Measurements from ENCODE around the gene PTPN13. TPM values are rescaled to one million over a fixed set of nuclear protein-coding genes. Genes with fewer than 3 reads are reported as not detected.
"Not testable (repeated sequence)": the region's sequence is repeated elsewhere in the genome, so short reads cannot be mapped to it uniquely, and the experiment has no call there.

PTPN13 gene
- total RNA-seq, 1 donor from 2014 or later: 41.3 TPM

DNA sequence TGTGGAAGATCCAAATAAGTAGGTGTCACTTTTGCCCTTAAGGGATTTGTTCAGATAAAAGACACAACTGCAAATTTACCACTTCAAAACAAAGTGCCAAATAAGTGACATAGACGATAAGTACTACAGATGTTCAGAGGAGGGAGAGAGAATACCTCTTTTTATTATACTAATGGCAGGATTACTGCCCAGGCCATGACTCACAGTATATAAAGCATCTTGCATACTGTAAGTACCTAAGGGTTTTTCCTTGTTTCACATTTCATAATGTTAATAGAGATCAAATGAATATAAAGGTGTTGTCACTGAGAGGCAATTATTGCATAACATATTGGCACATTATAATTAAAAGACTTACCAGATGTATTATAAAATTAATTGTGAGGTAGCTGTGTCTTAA, 46.4 kb downstream of the PTPN13 start:
- Histone ChIP-seq H3K4me3 (ENCODE audit: low read depth, low read length) (no peak overlapping the region), H3K36me3 (ENCODE audit: control insufficient read depth, insufficient read depth, low read length) (peaks cover 1% of the 10 kb centered on the region), H3K27me3 (ENCODE audit: control insufficient read depth, insufficient read depth, low read length) (no peaks in the 10 kb centered on the region)
- peak; percentile 76 for DNase-seq (ENCODE audit: low read depth)
- TF ChIP-seq, protein P1, sequence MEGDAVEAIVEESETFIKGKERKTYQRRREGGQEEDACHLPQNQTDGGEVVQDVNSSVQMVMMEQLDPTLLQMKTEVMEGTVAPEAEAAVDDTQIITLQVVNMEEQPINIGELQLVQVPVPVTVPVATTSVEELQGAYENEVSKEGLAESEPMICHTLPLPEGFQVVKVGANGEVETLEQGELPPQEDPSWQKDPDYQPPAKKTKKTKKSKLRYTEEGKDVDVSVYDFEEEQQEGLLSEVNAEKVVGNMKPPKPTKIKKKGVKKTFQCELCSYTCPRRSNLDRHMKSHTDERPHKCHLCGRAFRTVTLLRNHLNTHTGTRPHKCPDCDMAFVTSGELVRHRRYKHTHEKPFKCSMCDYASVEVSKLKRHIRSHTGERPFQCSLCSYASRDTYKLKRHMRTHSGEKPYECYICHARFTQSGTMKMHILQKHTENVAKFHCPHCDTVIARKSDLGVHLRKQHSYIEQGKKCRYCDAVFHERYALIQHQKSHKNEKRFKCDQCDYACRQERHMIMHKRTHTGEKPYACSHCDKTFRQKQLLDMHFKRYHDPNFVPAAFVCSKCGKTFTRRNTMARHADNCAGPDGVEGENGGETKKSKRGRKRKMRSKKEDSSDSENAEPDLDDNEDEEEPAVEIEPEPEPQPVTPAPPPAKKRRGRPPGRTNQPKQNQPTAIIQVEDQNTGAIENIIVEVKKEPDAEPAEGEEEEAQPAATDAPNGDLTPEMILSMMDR (IDR thresholded peaks at IDR 0.05; ENCODE audit: insufficient read depth, low read length, severe bottlenecking): no peak
- FAIRE-seq: no peak

DNA sequence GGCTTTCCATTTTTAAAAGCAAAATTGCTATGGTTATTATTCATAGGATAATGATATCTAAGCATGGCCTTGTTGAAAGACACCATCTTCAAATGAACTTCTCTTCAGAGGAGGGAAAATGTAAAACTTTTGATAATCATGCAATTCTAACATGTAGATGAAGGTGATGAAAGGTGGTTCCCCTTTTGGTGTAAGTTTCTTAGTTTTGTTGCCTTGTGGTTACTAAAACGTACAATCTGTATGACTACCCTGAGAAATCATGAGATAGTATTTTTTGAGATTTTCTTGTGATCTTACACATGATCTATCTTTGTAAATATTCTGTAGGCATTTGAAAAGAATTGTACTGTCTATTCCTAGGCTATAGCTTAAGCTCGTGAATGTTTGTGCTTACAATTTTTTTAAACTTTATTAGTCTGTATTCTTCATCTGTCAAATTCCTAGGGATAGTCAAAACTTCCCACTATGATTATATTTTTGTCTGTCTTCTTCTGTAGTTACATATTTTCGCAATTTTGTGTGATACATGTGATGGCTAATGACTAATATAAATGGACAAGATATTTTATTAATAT, 47.5 kb downstream of the PTPN13 start:
- no peak overlapping the region for H3K4me3 ChIP-seq (ENCODE audit: low read depth, low read length)
- TF ChIP-seq, protein P1 (IDR thresholded peaks at IDR 0.05; ENCODE audit: insufficient read depth, low read length, severe bottlenecking): no peak
- FAIRE-seq: no peak
- no peaks in the 10 kb centered on the region for H3K27me3 ChIP-seq (ENCODE audit: control insufficient read depth, insufficient read depth, low read length)
- DNase-seq (ENCODE audit: low read depth): no peak
- H3K36me3 ChIP-seq (ENCODE audit: control insufficient read depth, insufficient read depth, low read length): no peaks in the 10 kb centered on the region

DNA sequence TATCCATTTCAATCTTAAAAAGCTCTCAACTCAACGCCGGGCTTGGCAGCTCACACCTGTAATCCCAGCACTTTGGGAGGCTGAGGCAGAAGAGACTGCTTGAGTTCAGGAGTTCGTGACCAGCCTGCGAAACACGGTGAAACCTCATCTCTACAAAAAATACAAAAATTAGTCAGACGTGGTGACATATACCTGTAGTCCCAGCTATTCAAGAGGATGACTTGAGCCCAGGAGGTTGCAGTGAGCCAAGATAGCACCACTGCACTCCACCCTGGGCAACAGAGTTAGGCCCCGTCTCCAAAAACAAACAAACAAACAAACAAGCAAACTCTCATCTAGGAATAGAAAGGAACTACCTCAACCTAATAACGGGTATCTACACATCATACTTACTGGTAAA, 50.8 kb downstream of the PTPN13 start:
- Histone ChIP-seq H3K4me3 (ENCODE audit: low read depth, low read length) (no peak overlapping the region), H3K36me3 (ENCODE audit: control insufficient read depth, insufficient read depth, low read length) (no peaks in the 10 kb centered on the region), H3K27me3 (ENCODE audit: control insufficient read depth, insufficient read depth, low read length) (no peaks in the 10 kb centered on the region)
- FAIRE-seq (no peak), DNase-seq (ENCODE audit: low read depth) (no peak)
- TF ChIP-seq, protein P1 (IDR thresholded peaks at IDR 0.05; ENCODE audit: insufficient read depth, low read length, severe bottlenecking): no peak

DNA sequence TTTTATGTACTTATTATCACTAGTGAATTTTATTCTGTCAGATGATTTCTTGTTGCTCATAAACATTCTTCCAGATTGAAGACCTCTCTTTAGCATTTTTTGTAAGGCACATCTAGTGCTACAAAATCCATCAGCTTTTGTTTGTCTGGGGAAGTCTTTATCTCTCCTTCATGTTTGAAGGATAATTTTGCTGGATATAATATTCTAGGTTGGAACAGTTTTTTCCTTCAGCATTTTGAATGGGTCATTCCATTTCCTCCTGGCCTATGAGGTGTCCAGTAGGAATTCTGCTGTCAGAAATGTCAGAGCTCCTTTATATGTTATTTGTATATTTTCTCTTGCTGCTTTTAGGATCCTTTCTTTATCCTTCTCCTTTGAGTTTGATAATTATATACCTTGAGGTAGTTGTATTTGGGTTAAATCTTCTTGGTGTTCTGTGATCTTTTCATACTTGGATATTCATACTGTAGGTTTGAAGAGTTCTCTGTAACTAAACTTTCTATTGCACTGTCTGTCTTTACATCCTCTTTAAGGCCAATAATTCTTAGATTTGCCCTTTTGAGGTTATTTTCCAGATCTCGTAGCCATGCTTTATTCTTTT, 58.3 kb downstream of the PTPN13 start:
- TF ChIP-seq, protein P1 (IDR thresholded peaks at IDR 0.05; ENCODE audit: insufficient read depth, low read length, severe bottlenecking): no peak
- no peak overlapping the region for H3K4me3 ChIP-seq (ENCODE audit: low read depth, low read length)
- H3K36me3 ChIP-seq (ENCODE audit: control insufficient read depth, insufficient read depth, low read length): no peaks in the 10 kb centered on the region
- FAIRE-seq (no peak), DNase-seq (ENCODE audit: low read depth) (no peak)
- no peaks in the 10 kb centered on the region for H3K27me3 ChIP-seq (ENCODE audit: control insufficient read depth, insufficient read depth, low read length)

DNA sequence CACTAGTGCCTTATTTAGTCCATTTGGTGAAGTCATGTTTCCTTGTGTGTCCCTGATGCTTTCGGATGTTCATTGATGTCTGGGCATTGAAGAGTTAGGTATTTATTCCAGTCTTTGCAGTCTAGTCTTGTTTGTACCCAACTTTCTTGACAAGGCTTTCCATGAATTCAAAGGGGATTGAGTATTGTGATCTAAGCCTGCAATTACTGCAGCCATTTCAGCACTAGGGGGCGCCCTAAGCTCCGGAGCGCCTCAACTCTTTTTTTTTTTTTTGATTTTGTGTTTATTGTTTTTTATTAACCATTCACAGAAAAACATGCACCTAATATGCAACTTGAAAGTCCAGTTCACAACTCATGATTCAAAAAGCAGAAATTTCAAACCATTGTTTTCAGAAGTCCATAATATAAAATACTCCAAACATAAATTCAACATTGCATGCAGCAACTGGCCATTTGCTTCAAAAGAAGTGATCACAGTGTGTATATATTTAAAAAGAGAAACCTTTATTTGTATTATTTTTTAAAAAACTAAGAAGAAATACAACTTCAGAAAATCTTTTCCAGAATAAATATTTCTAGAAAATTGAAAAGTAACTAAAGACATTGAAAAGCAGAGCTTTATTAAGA, 59.2 kb downstream of the PTPN13 start:
- no peak for DNase-seq (ENCODE audit: low read depth)
- Histone ChIP-seq H3K36me3 (ENCODE audit: control insufficient read depth, insufficient read depth, low read length) (peaks cover 1% of the 10 kb centered on the region), H3K27me3 (ENCODE audit: control insufficient read depth, insufficient read depth, low read length) (no peaks in the 10 kb centered on the region), H3K4me3 (ENCODE audit: low read depth, low read length) (no peak overlapping the region)
- FAIRE-seq: no peak
- TF ChIP-seq, protein P1 (IDR thresholded peaks at IDR 0.05; ENCODE audit: insufficient read depth, low read length, severe bottlenecking): peak; percentile 28

DNA sequence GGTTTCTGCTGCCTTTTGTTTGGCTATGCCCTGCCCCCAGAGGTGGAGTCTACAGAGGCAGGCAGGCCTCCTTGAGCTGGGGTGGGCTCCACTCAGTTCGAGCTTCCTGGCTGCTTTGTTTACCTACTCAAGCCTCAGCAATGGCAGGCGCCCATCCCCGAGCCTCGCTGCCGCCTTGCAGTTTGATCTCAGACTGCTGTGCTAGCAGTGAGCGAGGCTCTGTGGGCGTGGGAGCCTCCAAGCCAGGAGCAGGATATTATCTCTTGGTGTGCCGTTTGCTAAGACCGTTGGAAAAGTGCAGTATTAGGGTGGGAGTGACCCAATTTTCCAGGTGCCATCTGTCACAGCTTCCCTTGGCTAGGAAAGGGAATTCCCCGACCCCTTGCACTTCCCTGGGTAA, 62.7 kb downstream of the PTPN13 start:
- not testable (repeated sequence) for H3K27me3 ChIP-seq (ENCODE audit: control insufficient read depth, insufficient read depth, low read length); DNase-seq (ENCODE audit: low read depth); H3K36me3 ChIP-seq (ENCODE audit: control insufficient read depth, insufficient read depth, low read length); FAIRE-seq; H3K4me3 ChIP-seq (ENCODE audit: low read depth, low read length)

All from bronchial epithelial cell (primary cell).